GM19193 (cell line): Measurements from ENCODE around the gene EHF.

Source experiments
- POLR2A ChIP-seq: IDR thresholded peaks from 4 replicates; pipeline ENCODE4 v1.6.1; 2011; ENCODE audit not compliant: insufficient read depth, insufficient read length; ENCODE audit errors: extremely low read depth

EHF gene

DNA sequence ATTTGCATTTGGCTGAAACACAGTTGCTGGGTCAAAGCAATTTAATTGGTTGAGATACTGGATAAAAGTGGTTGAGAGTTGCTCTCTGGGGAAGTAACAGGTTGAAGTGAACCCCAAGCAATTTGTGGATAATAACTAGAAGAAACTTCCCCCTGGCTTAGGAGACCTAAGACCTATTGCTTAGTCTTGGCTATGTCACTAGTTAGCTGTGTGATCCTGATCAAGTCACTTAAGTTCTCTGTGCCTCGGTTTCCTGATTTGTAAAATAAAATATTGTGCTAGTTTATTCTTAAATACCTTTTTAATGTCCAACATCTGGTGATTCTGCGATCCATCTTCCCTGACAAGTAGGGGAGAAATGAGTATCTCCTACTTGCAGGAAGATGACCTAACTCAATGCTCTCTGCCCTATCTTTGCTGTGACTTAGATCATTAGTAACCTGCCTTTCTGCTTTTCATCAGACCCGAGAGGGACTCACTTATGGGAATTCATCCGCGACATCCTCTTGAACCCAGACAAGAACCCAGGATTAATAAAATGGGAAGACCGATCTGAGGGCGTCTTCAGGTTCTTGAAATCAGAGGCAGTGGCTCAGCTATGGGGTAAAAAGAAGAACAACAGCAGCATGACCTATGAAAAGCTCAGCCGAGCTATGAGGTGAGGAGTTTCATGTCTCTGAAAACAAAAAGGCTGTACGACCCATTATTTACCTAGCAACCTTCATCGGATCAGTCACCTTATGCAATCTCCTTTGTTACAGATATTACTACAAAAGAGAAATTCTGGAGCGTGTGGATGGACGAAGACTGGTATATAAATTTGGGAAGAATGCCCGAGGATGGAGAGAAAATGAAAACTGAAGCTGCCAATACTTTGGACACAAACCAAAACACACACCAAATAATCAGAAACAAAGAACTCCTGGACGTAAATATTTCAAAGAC, 37.5 kb downstream of the EHF start:
- no peak for TF ChIP-seq POLR2A

DNA sequence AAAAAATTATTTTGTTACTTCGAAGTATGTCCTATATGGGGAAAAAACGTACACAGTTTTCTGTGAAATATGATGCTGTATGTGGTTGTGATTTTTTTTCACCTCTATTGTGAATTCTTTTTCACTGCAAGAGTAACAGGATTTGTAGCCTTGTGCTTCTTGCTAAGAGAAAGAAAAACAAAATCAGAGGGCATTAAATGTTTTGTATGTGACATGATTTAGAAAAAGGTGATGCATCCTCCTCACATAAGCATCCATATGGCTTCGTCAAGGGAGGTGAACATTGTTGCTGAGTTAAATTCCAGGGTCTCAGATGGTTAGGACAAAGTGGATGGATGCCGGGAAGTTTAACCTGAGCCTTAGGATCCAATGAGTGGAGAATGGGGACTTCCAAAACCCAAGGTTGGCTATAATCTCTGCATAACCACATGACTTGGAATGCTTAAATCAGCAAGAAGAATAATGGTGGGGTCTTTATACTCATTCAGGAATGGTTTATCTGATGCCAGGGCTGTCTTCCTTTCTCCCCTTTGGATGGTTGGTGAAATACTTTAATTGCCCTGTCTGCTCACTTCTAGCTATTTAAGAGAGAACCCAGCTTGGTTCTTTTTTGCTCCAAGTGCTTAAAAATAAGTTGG, 38.3 kb downstream of the EHF start:
- no peak for TF ChIP-seq POLR2A

DNA sequence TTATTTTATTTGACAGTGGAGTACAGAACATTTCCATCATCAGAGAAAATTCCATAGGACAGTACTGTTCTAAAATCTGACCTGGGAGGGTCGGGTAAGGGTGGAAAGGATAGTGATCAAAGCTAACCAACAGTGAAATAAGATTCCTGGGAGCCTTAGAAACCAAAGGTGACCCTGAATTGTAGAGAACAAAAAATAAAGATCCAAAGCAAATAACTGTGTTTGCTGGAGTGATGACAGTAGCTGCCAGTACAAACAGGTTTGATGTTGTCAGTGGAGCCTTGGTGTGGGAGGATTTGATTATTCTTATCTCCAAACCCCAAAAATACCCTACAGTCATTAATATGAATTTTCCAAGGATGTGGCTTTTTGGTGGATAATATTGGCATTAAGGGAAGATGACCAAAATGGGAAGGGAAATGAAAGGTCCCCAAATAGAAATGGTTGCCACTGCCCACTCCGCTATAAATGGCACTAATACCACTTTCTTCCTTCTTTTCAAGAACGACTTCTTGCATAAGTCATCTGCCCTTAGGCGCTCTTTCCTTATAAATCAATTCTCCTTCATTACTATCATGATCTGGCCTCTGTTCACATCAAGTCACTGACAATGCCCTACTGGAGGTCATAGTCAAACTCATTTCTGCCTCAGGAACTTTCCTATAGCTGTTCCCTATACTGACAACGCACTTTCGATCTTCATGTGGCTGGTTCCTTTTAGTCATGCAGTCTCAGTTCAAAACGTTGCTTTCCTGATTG, 44.4 kb downstream of the EHF start:
- no peak for TF ChIP-seq POLR2A

DNA sequence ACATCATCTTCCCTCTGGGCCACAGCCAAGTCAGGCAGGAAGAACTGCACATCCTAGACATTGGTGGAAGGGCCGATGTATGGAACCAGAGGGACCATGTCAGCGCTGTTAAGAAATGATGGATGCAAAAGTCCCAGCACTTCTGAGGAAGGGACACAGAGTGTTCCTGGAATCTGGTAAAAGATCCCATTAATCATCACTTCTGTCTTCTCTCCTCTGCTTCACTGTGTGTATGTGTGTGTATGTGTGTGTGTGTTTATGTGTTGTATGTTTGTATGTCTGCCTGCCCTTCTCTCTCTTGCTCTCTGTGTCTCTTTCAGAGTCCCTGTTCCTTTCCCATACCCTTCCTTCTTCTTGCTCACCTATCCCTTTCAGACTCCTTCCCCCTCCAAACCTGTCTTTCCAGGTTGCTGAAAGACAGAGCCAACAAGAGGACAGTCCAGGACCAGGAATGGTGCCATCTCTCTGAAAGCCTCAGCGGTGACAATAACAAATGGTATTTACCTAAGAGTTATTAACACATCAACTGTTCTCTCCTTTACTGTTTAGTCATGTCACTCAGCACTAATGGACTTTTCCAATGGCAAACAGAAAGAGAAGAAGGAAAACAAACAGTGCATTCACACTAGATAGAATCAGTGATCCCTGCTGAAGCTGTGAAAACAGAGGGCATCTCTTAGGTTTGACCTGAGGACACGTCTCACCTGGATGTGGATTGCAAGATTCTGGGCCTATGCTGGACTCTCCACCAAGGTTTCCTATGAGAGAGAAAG, 47.1 kb downstream of the EHF start:
- no peak for TF ChIP-seq POLR2A

DNA sequence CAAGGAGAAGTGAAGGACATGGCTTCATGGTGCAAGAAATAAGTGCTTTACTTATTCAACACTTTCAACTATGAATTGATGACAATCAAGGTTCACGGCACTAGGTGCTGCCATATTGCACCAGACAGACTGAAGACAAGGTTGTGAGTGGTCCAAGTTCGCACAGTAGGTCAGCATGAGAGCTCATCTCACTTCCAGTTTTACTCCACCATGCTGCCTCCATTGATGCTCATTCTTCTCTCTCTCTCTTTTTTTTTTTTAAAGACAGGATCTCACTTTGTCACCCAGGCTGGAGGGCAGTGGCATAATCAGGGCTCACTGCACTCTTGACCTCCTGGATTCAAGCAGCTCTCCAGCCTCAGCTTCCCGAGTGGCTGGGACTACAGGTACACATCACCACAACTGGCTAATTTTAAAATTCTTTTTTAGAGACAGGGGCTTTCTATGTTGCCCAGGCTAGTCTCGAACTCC, 47.7 kb downstream of the EHF start:
- no peak for TF ChIP-seq POLR2A

DNA sequence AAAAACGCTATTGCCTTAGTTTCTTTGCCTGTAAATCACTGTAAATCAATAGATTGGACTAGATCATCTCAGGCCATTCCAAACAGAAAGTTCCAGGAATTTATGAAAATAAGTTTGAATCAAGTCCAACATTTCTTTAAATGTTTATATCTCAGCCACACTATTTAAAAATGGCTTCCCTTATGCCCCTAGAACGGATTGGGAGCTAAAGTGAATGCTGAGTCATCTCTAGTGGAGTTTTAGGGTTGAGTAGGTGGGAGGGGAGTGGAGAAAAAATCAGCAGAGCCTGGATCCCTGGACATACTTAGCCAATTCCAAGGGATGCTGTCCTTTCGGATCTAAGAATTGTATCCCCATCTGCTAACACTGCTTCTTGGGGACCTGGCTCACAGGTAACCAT, 48.6 kb downstream of the EHF start:
- no peak for TF ChIP-seq POLR2A

DNA sequence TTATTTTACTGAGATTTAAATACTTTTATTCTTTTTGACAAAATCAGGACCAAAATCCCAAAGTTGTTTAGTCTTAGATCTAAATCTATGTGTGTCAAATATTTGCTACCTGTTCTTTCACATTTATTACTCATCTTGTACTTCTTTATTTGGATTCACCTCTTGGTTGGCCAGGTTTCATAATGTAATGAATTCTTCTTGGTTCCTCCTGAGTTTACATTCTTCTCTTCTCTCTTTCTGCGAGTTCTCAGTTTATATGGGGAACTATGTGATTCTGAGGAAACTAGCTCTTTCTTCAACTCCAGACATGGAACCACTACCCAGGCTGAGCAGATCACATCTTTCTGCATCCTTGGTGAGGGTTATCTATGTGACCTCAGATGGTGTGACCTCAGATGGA, 50.2 kb downstream of the EHF start:
- TF ChIP-seq POLR2A = no peak

DNA sequence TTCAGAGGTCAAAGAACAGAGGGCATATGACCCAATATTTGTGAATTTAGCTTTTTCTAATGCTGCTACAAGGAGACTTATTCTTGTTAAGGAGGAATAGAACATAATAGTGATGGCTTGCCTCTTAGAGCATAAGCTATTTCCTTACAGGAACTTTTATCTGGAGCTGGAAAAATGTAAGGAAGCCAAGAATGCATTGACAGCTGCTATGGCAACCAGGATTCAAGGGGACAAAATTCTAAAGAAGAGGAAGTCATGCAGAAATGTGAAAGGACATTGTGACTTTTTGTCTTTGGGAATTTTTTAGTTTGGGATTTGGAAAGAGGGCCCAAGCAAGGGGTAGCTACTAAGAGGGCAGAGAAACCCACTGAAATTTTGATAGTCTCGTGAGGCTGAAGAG, 51.1 kb downstream of the EHF start:
- no peak for TF ChIP-seq POLR2A

DNA sequence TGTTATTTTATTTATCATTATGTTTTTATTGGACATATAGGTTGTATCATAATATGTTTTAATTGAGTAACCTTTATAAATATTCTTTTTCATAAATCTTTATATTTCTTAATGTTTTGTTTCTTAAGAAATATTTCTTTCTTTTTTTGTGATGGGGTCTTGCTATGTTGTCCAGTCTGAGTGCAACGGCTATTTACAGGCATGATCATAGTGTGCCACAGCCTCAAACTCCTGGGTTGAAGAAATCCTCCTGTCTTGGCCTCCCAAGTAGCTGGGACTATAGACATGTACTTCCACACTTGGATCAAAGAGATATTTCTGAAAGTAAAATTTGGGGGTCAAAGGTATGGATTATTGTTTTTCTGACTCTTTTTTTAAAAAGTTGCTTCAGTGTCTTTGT, 53.1 kb downstream of the EHF start:
- no peak for TF ChIP-seq POLR2A

DNA sequence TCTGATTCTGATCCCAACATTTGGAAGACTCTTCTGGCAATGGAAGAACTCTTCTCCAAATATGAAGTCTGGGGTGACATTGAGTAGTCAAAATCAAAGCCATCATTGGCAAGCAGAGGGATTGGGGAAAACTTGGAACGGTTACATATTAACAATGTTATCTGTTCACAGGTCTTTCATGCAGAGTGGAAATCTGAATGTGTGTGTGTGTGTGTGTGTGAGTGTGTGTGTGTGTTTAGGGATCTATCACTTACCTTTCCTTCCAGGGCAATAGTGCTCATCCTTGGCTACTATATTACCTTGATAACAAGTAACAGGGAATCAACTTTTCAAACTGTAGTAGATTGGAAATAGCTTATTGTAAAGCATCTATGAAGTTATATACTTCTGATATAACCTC, 55.3 kb downstream of the EHF start:
- no peak for TF ChIP-seq POLR2A

DNA sequence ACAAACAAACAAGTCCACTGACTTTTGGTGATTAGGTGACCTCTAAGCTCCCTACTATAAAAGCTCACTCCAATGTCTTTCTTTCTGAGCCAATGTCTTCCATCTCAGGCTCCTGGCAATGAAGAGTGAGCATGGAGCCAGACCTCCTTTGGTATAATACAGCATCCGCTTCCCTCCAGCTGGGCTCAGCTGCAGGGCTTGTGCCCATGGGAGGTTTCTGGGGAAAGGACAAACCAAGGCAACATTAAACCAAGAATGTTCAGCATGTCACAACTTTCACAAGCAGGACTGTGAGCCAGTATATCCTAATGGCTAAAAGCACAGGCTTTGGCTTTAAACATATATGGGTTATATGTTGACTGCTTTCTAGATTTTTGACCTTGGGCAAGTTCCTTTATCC, 58.8 kb downstream of the EHF start:
- no peak for TF ChIP-seq POLR2A

DNA sequence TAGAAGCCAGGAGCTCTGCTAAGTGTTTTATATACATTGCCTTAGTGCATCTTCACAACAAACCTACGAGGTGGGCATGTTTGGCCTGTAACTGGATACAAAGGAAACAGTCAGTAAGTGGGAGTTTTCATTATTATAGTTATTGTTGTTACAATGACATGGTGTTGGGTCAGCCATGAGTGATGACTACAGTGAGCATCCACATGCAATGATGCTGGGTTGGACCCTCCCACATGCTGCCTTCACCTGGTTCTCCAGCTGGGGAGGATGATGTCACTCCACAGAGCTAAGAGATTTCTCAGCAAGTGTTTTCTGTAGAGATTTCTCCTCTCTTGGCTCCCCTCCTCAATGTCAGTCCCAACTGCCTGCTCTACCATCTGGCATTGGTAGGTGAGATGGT, 59.3 kb downstream of the EHF start:
- TF ChIP-seq POLR2A = no peak

DNA sequence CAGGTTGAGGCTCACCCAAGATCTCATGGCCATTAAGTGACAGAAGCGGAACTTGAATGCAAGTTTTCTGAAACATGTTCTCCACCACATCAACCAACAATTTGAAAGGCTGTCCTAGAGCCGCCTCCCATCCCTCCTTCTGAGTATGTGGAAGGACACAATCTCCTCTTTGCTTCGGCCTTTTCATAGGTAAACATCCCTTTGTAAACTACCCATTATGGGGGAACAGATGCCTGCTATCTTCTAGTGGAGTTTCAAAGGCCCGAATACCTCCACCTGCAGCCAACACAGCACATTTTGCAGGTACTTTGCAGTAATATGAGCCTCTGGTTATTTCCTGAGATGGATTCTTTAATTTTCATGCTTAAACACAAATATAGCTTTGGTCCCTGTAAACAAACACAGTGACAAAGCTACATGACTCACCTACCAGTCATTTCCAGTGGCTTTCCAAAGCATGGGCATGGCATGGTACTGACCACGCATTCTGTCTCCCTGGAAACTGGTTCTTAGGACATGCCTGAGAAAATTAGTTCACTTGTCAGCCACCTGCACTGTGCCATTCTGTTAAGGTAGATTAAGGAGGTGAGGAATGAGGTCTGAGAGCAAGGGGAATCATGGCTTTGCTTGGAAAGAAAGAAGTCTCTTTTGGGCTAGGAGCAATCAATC, 60.2 kb downstream of the EHF start:
- no peak for TF ChIP-seq POLR2A

DNA sequence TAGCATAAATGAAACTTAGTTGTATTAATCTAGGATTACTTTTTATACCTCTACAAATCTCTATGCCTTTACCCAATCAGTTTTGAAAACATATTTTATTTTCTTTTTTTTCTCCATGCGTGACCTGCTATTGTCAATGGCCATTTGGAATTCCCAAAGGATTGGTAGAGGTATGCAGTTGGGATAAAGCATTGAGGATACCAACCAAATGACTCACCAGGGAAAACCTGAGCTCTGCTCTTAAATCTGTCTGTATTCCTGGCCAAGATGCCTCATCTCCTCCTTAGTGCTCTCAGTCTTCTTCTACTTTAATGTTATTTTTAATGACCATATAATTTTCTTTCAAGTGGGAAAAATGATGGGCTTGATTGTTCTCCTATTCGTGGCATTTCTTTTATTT, 61.9 kb downstream of the EHF start:
- no peak for TF ChIP-seq POLR2A
